NCI-H2171 treated with DMSO at 0.1 percent for 48 hours (cell line): ENCODE data around the gene FBXO11.

Experiments
- DNase-seq: peaks from one replicate; lab custom pipeline; 2025; lab: John Stamatoyannopoulos, UW

The FBXO11 gene

GRCh38 chr2:47783486-47784351 lies 122.6 kb downstream of the FBXO11 start:
- DNase-seq: peak; percentile 71

- DNase-seq: peak; percentile 85
Observed at GRCh38 chr2:47782671-47783485, 123.4 kb downstream of the FBXO11 start, which contains the start of gene MSH6. Gene MSH6, plus strand, starts transcription at chr2:47783145. Its CDS starts 89 bp downstream, at chr2:47783234.

- DNase-seq: no peak
Observed at GRCh38 chr2:47782381-47782670, 124.0 kb downstream of the FBXO11 start.

- DNase-seq: no peak
Observed at GRCh38 chr2:47779426-47779790, 126.9 kb downstream of the FBXO11 start.

- DNase-seq: no peak
Observed at GRCh38 chr2:47778698-47779425, 127.4 kb downstream of the FBXO11 start.

- DNase-seq: no peak
Observed at GRCh38 chr2:47777277-47777937, 128.9 kb downstream of the FBXO11 start.

- no peak for DNase-seq
Observed at GRCh38 chr2:47774567-47774966, 131.7 kb downstream of the FBXO11 start.

GRCh38 chr2:47772343-47772742 lies 134.0 kb downstream of the FBXO11 start:
- no peak for DNase-seq

- peak; percentile 60 for DNase-seq
Observed at GRCh38 chr2:47771211-47771610, 135.1 kb downstream of the FBXO11 start.

GRCh38 chr2:47769318-47769717 lies 137.0 kb downstream of the FBXO11 start:
- no peak for DNase-seq

GRCh38 chr2:47767880-47768609 lies 138.3 kb downstream of the FBXO11 start:
- peak; percentile 45 for DNase-seq

GRCh38 chr2:47767497-47767844 lies 138.8 kb downstream of the FBXO11 start:
- DNase-seq: no peak

GRCh38 chr2:47751856-47752414 lies 154.4 kb downstream of the FBXO11 start:
- no peak for DNase-seq

GRCh38 chr2:47747878-47748277 lies 158.4 kb downstream of the FBXO11 start:
- no peak for DNase-seq

GRCh38 chr2:47744074-47744473 lies 162.2 kb downstream of the FBXO11 start:
- DNase-seq: no peak

- DNase-seq: no peak
Observed at GRCh38 chr2:47741637-47742036, 164.7 kb downstream of the FBXO11 start.

GRCh38 chr2:47741101-47741500 lies 165.2 kb downstream of the FBXO11 start:
- DNase-seq: no peak
